ENCODE results near the gene ONECUT1.

ONECUT1 gene

GRCh38 chr15:52785672-52786406 is 4.3 kb downstream of the ONECUT1 start:
- Histone ChIP-seq H3K27ac (ENCODE audit: low read depth, low read length) (no peak overlapping the region), H3K4me3 (ENCODE audit: low read length) (no peak overlapping the region), H3K36me3 (ENCODE audit: control insufficient read depth, insufficient read depth, low read length) (no peaks in the 10 kb centered on the region), H3K9ac (ENCODE audit: low read length) (no peak overlapping the region), H3K4me1 (ENCODE audit: control insufficient read depth, insufficient read depth, low read length) (peaks cover 7% of the 10 kb centered on the region), H3K27me3 (ENCODE audit: control insufficient read depth, insufficient read depth, low read length) (peaks cover 74% of the 10 kb centered on the region)

GRCh38 chr15:52784799-52785671 is 5.1 kb downstream of the ONECUT1 start:
- Histone ChIP-seq H3K4me3 (ENCODE audit: low read length) (no peak overlapping the region), H3K9ac (ENCODE audit: low read length) (no peak overlapping the region), H3K27me3 (ENCODE audit: control insufficient read depth, insufficient read depth, low read length) (peaks cover 74% of the 10 kb centered on the region), H3K27ac (ENCODE audit: low read depth, low read length) (no peak overlapping the region), H3K36me3 (ENCODE audit: control insufficient read depth, insufficient read depth, low read length) (no peaks in the 10 kb centered on the region), H3K4me1 (ENCODE audit: control insufficient read depth, insufficient read depth, low read length) (peaks cover 7% of the 10 kb centered on the region)

GRCh38 chr15:52783929-52784798 is 6.0 kb downstream of the ONECUT1 start:
- Histone ChIP-seq H3K27me3 (ENCODE audit: control insufficient read depth, insufficient read depth, low read length) (peaks cover 67% of the 10 kb centered on the region), H3K9ac (ENCODE audit: low read length) (no peak overlapping the region), H3K36me3 (ENCODE audit: control insufficient read depth, insufficient read depth, low read length) (no peaks in the 10 kb centered on the region), H3K4me1 (ENCODE audit: control insufficient read depth, insufficient read depth, low read length) (peaks cover 3% of the 10 kb centered on the region), H3K27ac (ENCODE audit: low read depth, low read length) (no peak overlapping the region), H3K4me3 (ENCODE audit: low read length) (no peak overlapping the region)

GRCh38 chr15:52783191-52783829 is 6.8 kb downstream of the ONECUT1 start:
- H3K9ac ChIP-seq (ENCODE audit: low read length) = no peak overlapping the region
- H3K4me1 ChIP-seq (ENCODE audit: control insufficient read depth, insufficient read depth, low read length) = no peaks in the 10 kb centered on the region
- H3K36me3 ChIP-seq (ENCODE audit: control insufficient read depth, insufficient read depth, low read length) = no peaks in the 10 kb centered on the region
- H3K27ac ChIP-seq (ENCODE audit: low read depth, low read length) = no peak overlapping the region
- no peak overlapping the region for H3K4me3 ChIP-seq (ENCODE audit: low read length)
- peaks cover 58% of the 10 kb centered on the region for H3K27me3 ChIP-seq (ENCODE audit: control insufficient read depth, insufficient read depth, low read length)

GRCh38 chr15:52782514-52782913 is 7.6 kb downstream of the ONECUT1 start:
- H3K4me1 ChIP-seq (ENCODE audit: control insufficient read depth, insufficient read depth, low read length) = no peaks in the 10 kb centered on the region
- no peak overlapping the region for H3K9ac ChIP-seq (ENCODE audit: low read length)
- H3K27ac ChIP-seq (ENCODE audit: low read depth, low read length) = no peak overlapping the region
- H3K36me3 ChIP-seq (ENCODE audit: control insufficient read depth, insufficient read depth, low read length) = no peaks in the 10 kb centered on the region
- peaks cover 50% of the 10 kb centered on the region for H3K27me3 ChIP-seq (ENCODE audit: control insufficient read depth, insufficient read depth, low read length)
- H3K4me3 ChIP-seq (ENCODE audit: low read length) = no peak overlapping the region

- Histone ChIP-seq H3K27me3 (ENCODE audit: control insufficient read depth, insufficient read depth, low read length) (peaks cover 32% of the 10 kb centered on the region), H3K27ac (ENCODE audit: low read depth, low read length) (no peak overlapping the region), H3K4me3 (ENCODE audit: low read length) (no peak overlapping the region), H3K4me1 (ENCODE audit: control insufficient read depth, insufficient read depth, low read length) (no peaks in the 10 kb centered on the region), H3K36me3 (ENCODE audit: control insufficient read depth, insufficient read depth, low read length) (no peaks in the 10 kb centered on the region), H3K9ac (ENCODE audit: low read length) (no peak overlapping the region)
Observed at GRCh38 chr15:52780172-52780980, 9.8 kb downstream of the ONECUT1 start.

GRCh38 chr15:52778457-52778856 is 11.7 kb downstream of the ONECUT1 start:
- H3K4me3 ChIP-seq (ENCODE audit: low read length) = no peak overlapping the region
- H3K27ac ChIP-seq (ENCODE audit: low read depth, low read length) = no peak overlapping the region
- H3K27me3 ChIP-seq (ENCODE audit: control insufficient read depth, insufficient read depth, low read length) = peaks cover 14% of the 10 kb centered on the region
- no peak overlapping the region for H3K9ac ChIP-seq (ENCODE audit: low read length)
- H3K4me1 ChIP-seq (ENCODE audit: control insufficient read depth, insufficient read depth, low read length) = no peaks in the 10 kb centered on the region
- H3K36me3 ChIP-seq (ENCODE audit: control insufficient read depth, insufficient read depth, low read length) = no peaks in the 10 kb centered on the region

GRCh38 chr15:52772766-52773165 is 17.4 kb downstream of the ONECUT1 start:
- Histone ChIP-seq H3K9ac (ENCODE audit: low read length) (no peak overlapping the region), H3K27me3 (ENCODE audit: control insufficient read depth, insufficient read depth, low read length) (no peaks in the 10 kb centered on the region), H3K4me1 (ENCODE audit: control insufficient read depth, insufficient read depth, low read length) (no peaks in the 10 kb centered on the region), H3K4me3 (ENCODE audit: low read length) (no peak overlapping the region), H3K27ac (ENCODE audit: low read depth, low read length) (no peak overlapping the region), H3K36me3 (ENCODE audit: control insufficient read depth, insufficient read depth, low read length) (no peaks in the 10 kb centered on the region)

- Histone ChIP-seq H3K4me3 (ENCODE audit: low read length) (no peak overlapping the region), H3K27ac (ENCODE audit: low read depth, low read length) (no peak overlapping the region), H3K27me3 (ENCODE audit: control insufficient read depth, insufficient read depth, low read length) (no peaks in the 10 kb centered on the region), H3K36me3 (ENCODE audit: control insufficient read depth, insufficient read depth, low read length) (no peaks in the 10 kb centered on the region), H3K4me1 (ENCODE audit: control insufficient read depth, insufficient read depth, low read length) (no peaks in the 10 kb centered on the region), H3K9ac (ENCODE audit: low read length) (no peak overlapping the region)
Observed at GRCh38 chr15:52765785-52766184, 24.4 kb downstream of the ONECUT1 start.

- Histone ChIP-seq H3K4me3 (ENCODE audit: low read length) (no peak overlapping the region), H3K9ac (ENCODE audit: low read length) (no peak overlapping the region), H3K36me3 (ENCODE audit: control insufficient read depth, insufficient read depth, low read length) (no peaks in the 10 kb centered on the region), H3K4me1 (ENCODE audit: control insufficient read depth, insufficient read depth, low read length) (no peaks in the 10 kb centered on the region), H3K27me3 (ENCODE audit: control insufficient read depth, insufficient read depth, low read length) (no peaks in the 10 kb centered on the region), H3K27ac (ENCODE audit: low read depth, low read length) (no peak overlapping the region)
Observed at GRCh38 chr15:52764731-52765130, 25.4 kb downstream of the ONECUT1 start.

- H3K27ac ChIP-seq (ENCODE audit: low read depth, low read length) = no peak overlapping the region
- no peak overlapping the region for H3K9ac ChIP-seq (ENCODE audit: low read length)
- no peaks in the 10 kb centered on the region for H3K27me3 ChIP-seq (ENCODE audit: control insufficient read depth, insufficient read depth, low read length)
- H3K36me3 ChIP-seq (ENCODE audit: control insufficient read depth, insufficient read depth, low read length) = no peaks in the 10 kb centered on the region
- H3K4me1 ChIP-seq (ENCODE audit: control insufficient read depth, insufficient read depth, low read length) = no peaks in the 10 kb centered on the region
- no peak overlapping the region for H3K4me3 ChIP-seq (ENCODE audit: low read length)
Observed at GRCh38 chr15:52762621-52763020, 27.5 kb downstream of the ONECUT1 start.
